Stimulated activated naive B cell treated with anti-CD40 and anti-IgM and Interleukin-4, amounts not matched to agents 10 μg/mL and 1 μg/mL and 100 μg/mL, for 72 hours (primary cell): ENCODE results near the gene ITGB5.

Experiments used
- ATAC-seq, 2 donors: fragments of 150-1000 bp; cut with Tn5 transposase; replicated peaks; 2 replicates each; pipeline ENCODE4 v1.10.0; 2021; ENCODE audit warnings: moderate library complexity in 1 of 2
- DNase-seq: peaks from one replicate; pipeline ENCODE4 v3.0.0; 2021
- H3K27ac Mint-ChIP-seq: one replicate; pipeline ENCODE4 v1.8.0; 2022; ENCODE audit warnings: mild to moderate bottlenecking, mixed read lengths
- H3K27me3 Mint-ChIP-seq, 2 donors: one replicate each; pipeline ENCODE4 v1.8.0; 2022; ENCODE audit warnings: mixed read lengths in 2 of 2
- H3K36me3 Mint-ChIP-seq, 2 donors: one replicate each; pipeline ENCODE4 v1.8.0; 2022; ENCODE audit warnings: mixed read lengths in 2 of 2, mild to moderate bottlenecking in 1 of 2
- H3K4me1 Mint-ChIP-seq, 2 donors: one replicate each; pipeline ENCODE4 v1.8.0; 2022; ENCODE audit warnings: mixed read lengths in 2 of 2, mild to moderate bottlenecking in 1 of 2
- H3K4me3 Mint-ChIP-seq, 2 donors: one replicate each; pipeline ENCODE4 v1.8.0; 2022; ENCODE audit warnings: mild to moderate bottlenecking in 2 of 2, mixed read lengths in 2 of 2, moderate library complexity in 1 of 2
- H3K9me3 Mint-ChIP-seq, 2 donors: one replicate each; pipeline ENCODE4 v1.8.0; 2022; ENCODE audit warnings: mixed read lengths in 2 of 2, mild to moderate bottlenecking in 1 of 2

ITGB5 gene

GRCh38 chr3:124916837-124917409 lies 29.8 kb upstream of the ITGB5 start:
- ATAC-seq, result no peak

DNA sequence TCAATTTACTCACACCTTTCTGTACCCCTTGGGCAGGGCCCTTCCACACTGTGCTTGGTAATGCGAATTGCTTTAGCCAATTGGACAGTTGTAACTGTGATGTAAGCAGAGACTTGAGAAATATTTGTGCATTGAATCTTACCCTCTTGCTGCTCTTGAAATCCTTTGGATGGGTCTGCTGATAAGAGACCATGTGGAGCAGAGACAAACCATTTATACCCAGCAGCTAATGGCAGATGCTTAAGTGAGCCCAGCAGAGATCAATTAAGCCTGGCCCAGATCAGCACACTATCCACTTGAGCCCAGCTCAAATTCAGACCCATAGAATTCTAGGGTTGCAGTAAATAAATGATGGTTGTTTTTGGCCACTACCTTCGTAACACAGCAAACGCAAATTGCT lies 28.1 kb upstream of the ITGB5 start:
- Mint-ChIP-seq H3K9me3 (no peaks in the 10 kb centered on the region), H3K4me1 (no peaks in the 10 kb centered on the region), H3K27me3 (peaks cover 20 to 37% of the 10 kb centered on the region in 2 donors), H3K27ac (no peak overlapping the region), H3K36me3 (no peaks in the 10 kb centered on the region), H3K4me3 (no peak overlapping the region)
- ATAC-seq (no peak), DNase-seq (no peak)

More at GRCh38 chr3:124916837-124917409, 29.8 kb upstream of the ITGB5 start:
- no peak for DNase-seq
- peaks cover 20 to 32% of the 10 kb centered on the region in 2 donors for H3K27me3 Mint-ChIP-seq
- H3K27ac Mint-ChIP-seq, result no peak overlapping the region
- no peaks in the 10 kb centered on the region for H3K36me3 Mint-ChIP-seq
- H3K4me1 Mint-ChIP-seq, result no peaks in the 10 kb centered on the region
- no peaks in the 10 kb centered on the region for H3K9me3 Mint-ChIP-seq
- no peak overlapping the region for H3K4me3 Mint-ChIP-seq

DNA sequence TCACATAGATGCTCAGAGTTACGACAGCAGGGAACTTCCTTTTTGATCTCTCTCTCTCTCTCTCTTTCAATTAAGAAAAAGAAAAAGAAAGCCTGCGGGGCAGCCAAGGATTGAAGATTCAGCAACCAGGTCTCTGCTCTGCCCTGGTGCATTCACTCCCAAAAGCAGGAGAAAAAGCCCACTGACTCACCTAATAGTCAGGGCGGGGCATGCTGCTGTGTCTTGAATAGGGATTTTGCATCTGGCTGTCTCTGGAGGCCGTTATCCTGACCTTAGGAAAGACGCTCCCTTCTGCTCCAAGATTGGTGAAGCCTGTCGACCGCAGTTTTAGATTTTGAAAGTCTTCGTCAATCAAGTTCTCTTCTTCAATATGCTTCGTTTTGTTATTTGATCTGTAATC lies 20.8 kb upstream of the ITGB5 start:
- Mint-ChIP-seq H3K4me3 (no peak overlapping the region), H3K27ac (no peak overlapping the region), H3K27me3 (peaks cover 8 to 29% of the 10 kb centered on the region in 2 donors), H3K4me1 (no peaks in the 10 kb centered on the region), H3K9me3 (no peaks in the 10 kb centered on the region), H3K36me3 (no peaks in the 10 kb centered on the region)
- ATAC-seq, result no peak
- DNase-seq, result no peak

GRCh38 chr3:124904835-124905492 lies 17.8 kb upstream of the ITGB5 start:
- H3K36me3 Mint-ChIP-seq, result no peaks in the 10 kb centered on the region
- H3K4me3 Mint-ChIP-seq, result no peak overlapping the region
- H3K27ac Mint-ChIP-seq, result no peak overlapping the region
- DNase-seq (no peak), ATAC-seq (no peak)
- H3K4me1 Mint-ChIP-seq, result peaks cover 4 to 5% of the 10 kb centered on the region in 2 donors
- H3K27me3 Mint-ChIP-seq, result peaks cover 20 to 32% of the 10 kb centered on the region in 2 donors
- H3K9me3 Mint-ChIP-seq, result no peaks in the 10 kb centered on the region

DNA sequence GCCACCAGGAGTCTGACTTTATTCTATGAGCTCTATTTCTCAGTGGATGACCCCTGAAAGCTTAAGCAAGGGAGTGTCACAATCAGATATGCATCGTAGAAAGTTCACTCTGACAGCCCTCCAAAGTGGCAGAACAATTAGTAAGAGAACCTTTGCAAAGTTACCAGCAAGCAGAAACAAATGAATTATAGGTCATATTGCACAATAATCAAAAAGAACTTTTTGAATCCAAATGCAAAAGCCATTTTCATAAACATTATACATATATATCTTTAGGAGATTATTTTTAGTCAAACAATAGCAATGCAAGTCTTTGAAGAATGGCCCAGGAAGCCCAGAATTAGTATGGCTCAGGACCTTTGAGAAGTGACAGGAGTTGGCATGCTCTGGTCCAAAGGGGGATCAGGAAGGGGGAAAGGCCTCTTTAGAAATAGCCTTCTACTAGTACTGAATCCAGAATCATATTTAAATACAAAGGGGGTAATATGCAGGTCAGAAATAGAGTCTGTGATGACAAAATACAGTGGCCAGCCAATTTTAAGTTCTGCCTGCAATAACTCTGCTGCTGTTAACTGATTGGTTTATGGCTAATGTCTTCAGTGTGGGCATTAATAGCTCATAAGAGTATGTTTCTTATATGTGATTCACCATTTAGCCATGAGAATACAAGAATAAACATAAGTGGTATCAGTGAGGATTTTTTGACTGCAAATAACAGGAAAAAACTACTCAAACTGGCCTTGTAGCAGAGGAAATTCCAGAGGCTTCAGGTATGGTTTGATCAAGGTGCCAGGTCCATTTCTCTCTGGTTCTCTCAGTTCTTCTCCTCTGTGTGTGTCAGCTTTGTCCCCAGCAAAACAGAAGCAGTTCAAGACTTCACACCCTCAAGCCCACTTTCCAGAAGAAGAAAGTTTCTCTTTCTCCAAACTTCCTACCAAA lies 17.0 kb upstream of the ITGB5 start:
- Mint-ChIP-seq H3K27me3 (peaks cover 20 to 32% of the 10 kb centered on the region in 2 donors), H3K9me3 (no peaks in the 10 kb centered on the region), H3K4me3 (no peak overlapping the region), H3K27ac (no peak overlapping the region), H3K4me1 (peaks cover 4 to 5% of the 10 kb centered on the region in 2 donors), H3K36me3 (no peaks in the 10 kb centered on the region)
- no peak for ATAC-seq
- no peak for DNase-seq

GRCh38 chr3:124896824-124897526 lies 9.8 kb upstream of the ITGB5 start:
- no peak for ATAC-seq
- no peak overlapping the region for H3K27ac Mint-ChIP-seq
- H3K9me3 Mint-ChIP-seq, result no peaks in the 10 kb centered on the region
- H3K4me3 Mint-ChIP-seq, result no peak overlapping the region
- no peaks in the 10 kb centered on the region for H3K36me3 Mint-ChIP-seq
- H3K4me1 Mint-ChIP-seq, result peaks cover 4 to 5% of the 10 kb centered on the region in 2 donors
- DNase-seq, result no peak
- peaks cover 5 to 16% of the 10 kb centered on the region in 2 donors for H3K27me3 Mint-ChIP-seq

- no peaks in the 10 kb centered on the region for H3K36me3 Mint-ChIP-seq
- ATAC-seq (no peak), DNase-seq (no peak)
- H3K27ac Mint-ChIP-seq, result no peak overlapping the region
- H3K4me1 Mint-ChIP-seq, result peaks cover under 1 to 1% of the 10 kb centered on the region in 2 donors
- H3K9me3 Mint-ChIP-seq, result no peaks in the 10 kb centered on the region
- no peak overlapping the region for H3K4me3 Mint-ChIP-seq
- H3K27me3 Mint-ChIP-seq, result peaks cover 7 to 11% of the 10 kb centered on the region in 2 donors
Measured at GRCh38 chr3:124895756-124896155, 8.6 kb upstream of the ITGB5 start.

DNA sequence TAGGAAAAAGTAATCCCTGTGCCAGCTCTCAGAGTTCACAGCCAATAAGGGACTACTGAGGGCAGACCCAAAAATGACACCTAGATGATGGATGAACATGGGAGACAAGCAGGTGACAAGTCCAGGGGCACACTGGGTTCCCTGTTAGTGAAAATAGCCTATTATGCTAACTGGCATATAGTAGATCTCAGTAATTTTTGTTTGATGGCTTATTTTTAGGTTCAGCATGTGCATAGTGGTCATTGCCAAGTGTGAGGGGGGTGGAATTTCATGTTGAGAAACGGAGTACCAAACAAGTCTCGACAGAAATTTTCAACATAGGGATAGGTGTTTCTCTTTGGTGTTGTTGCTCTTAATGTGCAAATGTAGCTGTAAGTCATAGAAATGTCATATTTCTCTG lies 6.4 kb upstream of the ITGB5 start:
- ATAC-seq, result no peak
- DNase-seq, result no peak
- H3K4me3 Mint-ChIP-seq, result no peak overlapping the region
- H3K9me3 Mint-ChIP-seq, result no peaks in the 10 kb centered on the region
- H3K27me3 Mint-ChIP-seq, result peaks cover 15 to 21% of the 10 kb centered on the region in 2 donors
- H3K27ac Mint-ChIP-seq, result no peak overlapping the region
- H3K36me3 Mint-ChIP-seq, result no peaks in the 10 kb centered on the region
- H3K4me1 Mint-ChIP-seq, result no peaks in the 10 kb centered on the region

GRCh38 chr3:124890573-124891190 lies 3.5 kb upstream of the ITGB5 start:
- H3K36me3 Mint-ChIP-seq, result no peaks in the 10 kb centered on the region
- ATAC-seq (no peak), DNase-seq (no peak)
- peaks cover 4 to 16% of the 10 kb centered on the region in 2 donors for H3K4me1 Mint-ChIP-seq
- H3K4me3 Mint-ChIP-seq, result no peak overlapping the region
- H3K9me3 Mint-ChIP-seq, result no peaks in the 10 kb centered on the region
- peaks cover 34 to 36% of the 10 kb centered on the region in 2 donors for H3K27me3 Mint-ChIP-seq
- H3K27ac Mint-ChIP-seq, result no peak overlapping the region

GRCh38 chr3:124888482-124889441 lies 1.6 kb upstream of the ITGB5 start:
- no peak overlapping the region for H3K4me3 Mint-ChIP-seq
- no peak for ATAC-seq
- peaks cover 46 to 47% of the 10 kb centered on the region in 2 donors for H3K27me3 Mint-ChIP-seq

GRCh38 chr3:124887932-124888298 lies 750 bp upstream of the ITGB5 start:
- Mint-ChIP-seq H3K27me3 (peaks cover 53 to 56% of the 10 kb centered on the region in 2 donors), H3K36me3 (no peaks in the 10 kb centered on the region), H3K9me3 (no peaks in the 10 kb centered on the region), H3K4me3 (peak overlapping the region; percentile 77 to 84), H3K4me1 (peaks cover 6 to 19% of the 10 kb centered on the region in 2 donors), H3K27ac (no peak overlapping the region)
- DNase-seq (no peak), ATAC-seq (no peak)

More at GRCh38 chr3:124888482-124889441, 1.6 kb upstream of the ITGB5 start:
- no peak overlapping the region for H3K27ac Mint-ChIP-seq
- peaks cover 6 to 19% of the 10 kb centered on the region in 2 donors for H3K4me1 Mint-ChIP-seq
- DNase-seq, result no peak
- no peaks in the 10 kb centered on the region for H3K36me3 Mint-ChIP-seq
- H3K9me3 Mint-ChIP-seq, result no peaks in the 10 kb centered on the region

- H3K27ac Mint-ChIP-seq, result no peak overlapping the region
- no peaks in the 10 kb centered on the region for H3K36me3 Mint-ChIP-seq
- peaks cover 6 to 19% of the 10 kb centered on the region in 2 donors for H3K4me1 Mint-ChIP-seq
- peak; percentile 65 for ATAC-seq
- DNase-seq, result peak; percentile 17
- peaks cover 60 to 66% of the 10 kb centered on the region in 2 donors for H3K27me3 Mint-ChIP-seq
- H3K4me3 Mint-ChIP-seq, result peak overlapping the region; percentile 63 to 77
- no peaks in the 10 kb centered on the region for H3K9me3 Mint-ChIP-seq
Measured at GRCh38 chr3:124886168-124887056, 753 bp downstream of the ITGB5 start.
